Mammary epithelial cell (primary cell): ENCODE results near the gene CASZ1.

Experiments
- EZH2 ChIP-seq: IDR thresholded peaks from 2 replicates; pipeline ENCODE4 v1.6.1; 2012; ENCODE audit warnings: low read length, inconsistent platforms, borderline replicate concordance
- TF ChIP-seq, protein P1 (sequence below), 2 donors: IDR thresholded peaks in 1 of 2; conservative IDR thresholded peaks in 1 of 2; 2 replicates each; pipeline ENCODE4 v1.5.1; 2011 to 2012; ENCODE audit warnings: inconsistent platforms in 2 of 2, low read length in 2 of 2, mild to moderate bottlenecking in 2 of 2, control low read depth in 1 of 2, low read depth in 1 of 2; ENCODE audit not compliant: insufficient read depth in 1 of 2; ENCODE audit errors: extremely low read depth in 1 of 2

DNA sequence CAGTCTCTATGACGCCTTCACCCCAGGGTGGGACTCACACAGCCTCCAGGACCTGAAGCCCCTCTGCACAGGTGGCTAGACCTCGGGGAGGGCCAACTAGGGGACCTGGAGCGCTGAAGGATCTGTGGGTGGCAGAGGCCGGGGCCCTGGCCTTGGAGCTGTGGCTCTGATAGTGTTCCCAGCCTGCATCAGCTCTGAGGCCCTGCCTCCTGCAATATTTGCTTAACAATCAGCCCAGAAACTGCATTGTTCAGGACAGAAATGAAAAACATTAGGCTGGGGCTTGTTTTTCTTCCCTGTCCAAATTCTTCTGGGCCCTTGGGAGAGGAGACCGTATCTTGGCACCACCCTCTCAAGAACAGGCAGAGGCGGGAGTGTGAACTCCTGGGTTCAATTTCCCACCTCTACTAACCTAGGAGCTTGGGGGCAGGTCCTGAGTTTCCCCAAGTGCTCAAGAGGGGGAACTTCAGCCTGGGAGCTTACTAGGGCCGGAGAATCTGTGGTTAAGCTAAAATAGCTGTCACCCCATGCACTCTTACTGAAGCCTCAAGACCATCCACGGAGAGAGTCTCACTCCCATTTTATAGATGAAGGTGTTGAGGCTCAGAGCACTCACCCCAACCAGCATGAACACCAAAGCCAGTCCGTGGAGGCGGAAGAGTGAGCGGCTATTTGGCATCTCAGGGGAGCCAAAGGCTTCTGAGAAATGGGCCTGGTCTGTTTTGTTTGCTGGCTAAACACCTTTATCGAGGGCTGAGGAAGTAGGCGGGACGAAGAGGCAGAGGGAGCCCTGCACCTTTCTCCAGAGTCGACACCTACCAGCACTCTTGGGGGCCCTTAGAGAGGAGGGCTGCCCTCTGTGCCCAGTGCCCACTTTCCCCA, 18.8 kb upstream of the CASZ1 start:
- TF ChIP-seq, protein P1, sequence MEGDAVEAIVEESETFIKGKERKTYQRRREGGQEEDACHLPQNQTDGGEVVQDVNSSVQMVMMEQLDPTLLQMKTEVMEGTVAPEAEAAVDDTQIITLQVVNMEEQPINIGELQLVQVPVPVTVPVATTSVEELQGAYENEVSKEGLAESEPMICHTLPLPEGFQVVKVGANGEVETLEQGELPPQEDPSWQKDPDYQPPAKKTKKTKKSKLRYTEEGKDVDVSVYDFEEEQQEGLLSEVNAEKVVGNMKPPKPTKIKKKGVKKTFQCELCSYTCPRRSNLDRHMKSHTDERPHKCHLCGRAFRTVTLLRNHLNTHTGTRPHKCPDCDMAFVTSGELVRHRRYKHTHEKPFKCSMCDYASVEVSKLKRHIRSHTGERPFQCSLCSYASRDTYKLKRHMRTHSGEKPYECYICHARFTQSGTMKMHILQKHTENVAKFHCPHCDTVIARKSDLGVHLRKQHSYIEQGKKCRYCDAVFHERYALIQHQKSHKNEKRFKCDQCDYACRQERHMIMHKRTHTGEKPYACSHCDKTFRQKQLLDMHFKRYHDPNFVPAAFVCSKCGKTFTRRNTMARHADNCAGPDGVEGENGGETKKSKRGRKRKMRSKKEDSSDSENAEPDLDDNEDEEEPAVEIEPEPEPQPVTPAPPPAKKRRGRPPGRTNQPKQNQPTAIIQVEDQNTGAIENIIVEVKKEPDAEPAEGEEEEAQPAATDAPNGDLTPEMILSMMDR (conservative IDR thresholded peaks at IDR 0.05 in 1 of 2, IDR thresholded peaks at IDR 0.05 in 1 of 2; ENCODE audit: extremely low read depth in 1 of 2, insufficient read depth in 1 of 2, low read depth in 1 of 2, low read length in 2 of 2): no peak
- no peak for TF ChIP-seq EZH2
